ENCODE measurements around the gene AACS.

AACS gene

DNA sequence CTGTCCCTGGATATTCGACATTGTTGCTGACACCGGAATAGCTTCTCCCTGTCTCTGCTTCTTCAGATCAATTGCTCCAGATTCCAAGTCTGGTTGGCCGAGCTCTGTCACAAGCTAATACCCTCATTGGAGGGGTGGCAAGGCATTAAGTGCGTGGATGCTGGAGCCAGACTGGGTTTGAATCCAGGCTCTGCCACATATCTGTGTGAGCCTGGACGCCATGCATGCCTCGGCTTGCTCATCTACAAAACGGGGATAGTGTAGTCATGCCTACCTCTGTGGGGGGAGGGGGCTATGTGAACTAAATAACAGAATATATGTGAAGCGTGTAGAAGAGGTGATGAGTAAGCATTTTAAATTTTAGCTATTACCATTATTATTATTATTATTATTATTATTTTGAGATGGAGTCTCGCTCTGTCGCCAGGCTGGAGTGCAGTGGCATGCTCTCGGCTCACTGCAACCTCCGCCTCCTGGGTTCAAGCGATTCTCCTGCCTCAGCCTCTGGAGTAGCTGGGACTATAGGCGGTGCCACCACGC, 97.3 kb downstream of the AACS start:
- WGBS, 2 experiments: 90 to 94% methylated on average over 14 of the region's 15 CpGs

DNA sequence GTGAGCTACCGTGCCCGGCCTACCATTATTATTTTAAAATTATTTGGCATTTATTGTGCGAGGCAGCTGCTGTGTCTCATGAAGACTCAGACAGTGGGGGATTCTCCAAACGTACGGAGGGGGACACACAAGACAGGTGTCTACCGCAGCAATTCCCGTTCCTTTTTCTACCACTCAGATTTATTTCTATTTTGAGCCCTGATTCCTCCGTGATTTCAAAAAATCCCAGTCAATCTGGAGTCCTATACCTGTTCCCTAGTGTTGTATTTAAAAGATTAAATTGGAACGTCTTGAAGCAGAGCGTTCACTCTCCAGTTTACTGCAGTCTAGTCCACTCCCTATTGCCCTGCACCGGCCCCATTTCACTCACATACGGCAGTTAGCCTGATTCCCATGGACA, 97.9 kb downstream of the AACS start:
- H3K27me3 ChIP-seq (ENCODE audit: control insufficient read depth, insufficient read depth, low read length, poor library complexity, severe bottlenecking): no peaks in the 10 kb centered on the region
- no peak overlapping the region for H3K27ac ChIP-seq (ENCODE audit: insufficient read depth, low read depth, low read length, poor library complexity, severe bottlenecking)
- no peaks in the 10 kb centered on the region for H3K36me3 ChIP-seq (ENCODE audit: control insufficient read depth, insufficient read depth, low read length)
- 95 to 97% methylated on average over 12 of the region's 12 CpGs for WGBS, 2 experiments
- H3K4me3 ChIP-seq (ENCODE audit: insufficient read depth, low read depth, low read length): no peak overlapping the region
- no peaks in the 10 kb centered on the region for H3K9me3 ChIP-seq (ENCODE audit: control insufficient read depth, low read length)
- H3K4me1 ChIP-seq (ENCODE audit: control insufficient read depth, insufficient read depth, low read length): no peaks in the 10 kb centered on the region

More for the DNA sequence above, 97.3 kb downstream of the AACS start:
- no peak overlapping the region for H3K27ac ChIP-seq (ENCODE audit: insufficient read depth, low read depth, low read length, poor library complexity, severe bottlenecking)
- no peaks in the 10 kb centered on the region for H3K4me1 ChIP-seq (ENCODE audit: control insufficient read depth, insufficient read depth, low read length)
- H3K4me3 ChIP-seq (ENCODE audit: insufficient read depth, low read depth, low read length): no peak overlapping the region
- no peaks in the 10 kb centered on the region for H3K36me3 ChIP-seq (ENCODE audit: control insufficient read depth, insufficient read depth, low read length)
- no peaks in the 10 kb centered on the region for H3K9me3 ChIP-seq (ENCODE audit: control insufficient read depth, low read length)
- no peaks in the 10 kb centered on the region for H3K27me3 ChIP-seq (ENCODE audit: control insufficient read depth, insufficient read depth, low read length, poor library complexity, severe bottlenecking)

DNA sequence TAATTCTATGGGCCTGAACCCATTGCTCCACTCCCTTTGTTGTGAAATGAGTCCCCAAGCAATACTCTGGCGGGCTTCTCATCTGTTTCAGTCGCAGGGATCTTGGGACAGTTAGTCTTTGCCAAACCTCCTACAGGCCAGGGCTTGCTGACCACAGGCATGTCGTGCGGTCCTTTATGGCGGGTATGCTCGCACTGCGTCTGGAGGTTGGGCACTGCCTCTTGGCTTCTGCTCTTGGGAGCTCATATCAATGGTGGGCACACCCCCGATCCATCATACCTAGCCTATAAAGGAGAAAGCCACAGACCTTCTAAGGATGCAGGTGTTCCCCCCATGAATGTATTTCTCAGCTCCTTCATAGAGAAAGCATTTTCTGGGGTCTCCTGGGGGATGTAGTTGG, 99.3 kb downstream of the AACS start:
- H3K27me3 ChIP-seq (ENCODE audit: control insufficient read depth, insufficient read depth, low read length, poor library complexity, severe bottlenecking): no peaks in the 10 kb centered on the region
- H3K27ac ChIP-seq (ENCODE audit: insufficient read depth, low read depth, low read length, poor library complexity, severe bottlenecking): no peak overlapping the region
- H3K4me1 ChIP-seq (ENCODE audit: control insufficient read depth, insufficient read depth, low read length): no peaks in the 10 kb centered on the region
- no peak overlapping the region for H3K4me3 ChIP-seq (ENCODE audit: insufficient read depth, low read depth, low read length)
- H3K36me3 ChIP-seq (ENCODE audit: control insufficient read depth, insufficient read depth, low read length): no peaks in the 10 kb centered on the region
- WGBS, 2 experiments: 94 to 96% methylated on average over 8 of the region's 8 CpGs
- no peaks in the 10 kb centered on the region for H3K9me3 ChIP-seq (ENCODE audit: control insufficient read depth, low read length)

- Histone ChIP-seq H3K4me3 (ENCODE audit: insufficient read depth, low read depth, low read length) (no peak overlapping the region), H3K27ac (ENCODE audit: insufficient read depth, low read depth, low read length, poor library complexity, severe bottlenecking) (no peak overlapping the region), H3K4me1 (ENCODE audit: control insufficient read depth, insufficient read depth, low read length) (no peaks in the 10 kb centered on the region), H3K27me3 (ENCODE audit: control insufficient read depth, insufficient read depth, low read length, poor library complexity, severe bottlenecking) (no peaks in the 10 kb centered on the region), H3K9me3 (ENCODE audit: control insufficient read depth, low read length) (no peaks in the 10 kb centered on the region), H3K36me3 (ENCODE audit: control insufficient read depth, insufficient read depth, low read length) (no peaks in the 10 kb centered on the region)
- 94 to 95% methylated on average over 4 of the region's 4 CpGs for WGBS, 2 experiments
Observed at GRCh38 chr12:125166041-125166440, 100.8 kb downstream of the AACS start.

- Histone ChIP-seq H3K4me1 (ENCODE audit: control insufficient read depth, insufficient read depth, low read length) (no peaks in the 10 kb centered on the region), H3K36me3 (ENCODE audit: control insufficient read depth, insufficient read depth, low read length) (no peaks in the 10 kb centered on the region), H3K9me3 (ENCODE audit: control insufficient read depth, low read length) (no peaks in the 10 kb centered on the region), H3K27me3 (ENCODE audit: control insufficient read depth, insufficient read depth, low read length, poor library complexity, severe bottlenecking) (no peaks in the 10 kb centered on the region), H3K27ac (ENCODE audit: insufficient read depth, low read depth, low read length, poor library complexity, severe bottlenecking) (no peak overlapping the region), H3K4me3 (ENCODE audit: insufficient read depth, low read depth, low read length) (no peak overlapping the region)
- 91% methylated on average over 3 of the region's 3 CpGs for WGBS, 2 experiments
Observed at GRCh38 chr12:125167658-125168057, 102.4 kb downstream of the AACS start.

DNA sequence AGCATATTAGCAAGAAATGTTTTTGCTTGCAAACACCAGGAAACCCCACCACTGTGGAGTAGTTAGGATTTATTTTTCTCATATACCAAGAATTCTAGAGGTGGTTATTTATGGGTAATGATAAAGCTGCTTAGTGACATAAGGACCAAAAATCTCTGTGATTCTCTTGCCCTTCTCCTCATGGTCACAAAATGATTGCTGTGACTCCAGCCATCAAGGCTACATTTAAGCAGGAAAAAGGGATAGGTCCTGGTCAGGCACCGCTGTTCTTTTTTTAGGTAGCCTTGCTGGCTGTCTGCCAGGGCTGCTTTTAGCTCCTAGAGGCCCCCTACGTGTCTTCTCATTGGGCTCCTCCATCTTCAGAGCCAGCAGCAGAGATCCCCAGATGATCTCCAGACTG, 104.2 kb downstream of the AACS start:
- no peaks in the 10 kb centered on the region for H3K36me3 ChIP-seq (ENCODE audit: control insufficient read depth, insufficient read depth, low read length)
- H3K4me1 ChIP-seq (ENCODE audit: control insufficient read depth, insufficient read depth, low read length): no peaks in the 10 kb centered on the region
- WGBS, 2 experiments: 88 to 94% methylated on average over 2 of the region's 2 CpGs
- H3K9me3 ChIP-seq (ENCODE audit: control insufficient read depth, low read length): no peaks in the 10 kb centered on the region
- H3K4me3 ChIP-seq (ENCODE audit: insufficient read depth, low read depth, low read length): no peak overlapping the region
- H3K27me3 ChIP-seq (ENCODE audit: control insufficient read depth, insufficient read depth, low read length, poor library complexity, severe bottlenecking): no peaks in the 10 kb centered on the region
- no peak overlapping the region for H3K27ac ChIP-seq (ENCODE audit: insufficient read depth, low read depth, low read length, poor library complexity, severe bottlenecking)

DNA sequence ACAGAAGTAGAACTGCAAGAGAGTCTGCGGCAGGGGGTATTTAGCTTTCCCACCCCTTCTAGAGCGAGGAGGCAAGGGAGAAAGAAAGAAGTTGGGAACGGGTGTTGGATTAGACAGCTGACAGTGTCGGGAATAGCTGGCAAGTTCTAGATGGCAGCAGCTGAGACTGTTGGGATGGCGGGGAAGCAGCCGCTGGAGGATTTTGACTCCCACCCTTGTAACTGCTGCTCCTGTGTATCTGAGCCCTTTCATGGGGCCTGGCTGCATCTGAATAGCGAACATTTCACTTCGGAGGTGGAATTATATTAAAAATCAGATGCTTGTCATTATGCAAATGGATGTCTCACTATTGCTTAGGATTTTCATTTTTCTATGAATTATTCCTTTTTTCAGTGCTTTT, 104.6 kb downstream of the AACS start:
- Histone ChIP-seq H3K27me3 (ENCODE audit: control insufficient read depth, insufficient read depth, low read length, poor library complexity, severe bottlenecking) (no peaks in the 10 kb centered on the region), H3K4me3 (ENCODE audit: insufficient read depth, low read depth, low read length) (no peak overlapping the region), H3K4me1 (ENCODE audit: control insufficient read depth, insufficient read depth, low read length) (no peaks in the 10 kb centered on the region), H3K9me3 (ENCODE audit: control insufficient read depth, low read length) (no peaks in the 10 kb centered on the region), H3K27ac (ENCODE audit: insufficient read depth, low read depth, low read length, poor library complexity, severe bottlenecking) (no peak overlapping the region), H3K36me3 (ENCODE audit: control insufficient read depth, insufficient read depth, low read length) (no peaks in the 10 kb centered on the region)
- 92 to 93% methylated on average over 8 of the region's 8 CpGs for WGBS, 2 experiments

GRCh38 chr12:125171267-125171666, 106.0 kb downstream of the AACS start:
- no peaks in the 10 kb centered on the region for H3K9me3 ChIP-seq (ENCODE audit: control insufficient read depth, low read length)
- no peaks in the 10 kb centered on the region for H3K4me1 ChIP-seq (ENCODE audit: control insufficient read depth, insufficient read depth, low read length)
- H3K27ac ChIP-seq (ENCODE audit: insufficient read depth, low read depth, low read length, poor library complexity, severe bottlenecking): no peak overlapping the region
- H3K27me3 ChIP-seq (ENCODE audit: control insufficient read depth, insufficient read depth, low read length, poor library complexity, severe bottlenecking): no peaks in the 10 kb centered on the region
- H3K36me3 ChIP-seq (ENCODE audit: control insufficient read depth, insufficient read depth, low read length): no peaks in the 10 kb centered on the region
- WGBS, 2 experiments: 85 to 92% methylated on average over 2 to 3 of the region's 3 CpGs
- H3K4me3 ChIP-seq (ENCODE audit: insufficient read depth, low read depth, low read length): no peak overlapping the region

- Histone ChIP-seq H3K9me3 (ENCODE audit: control insufficient read depth, low read length) (no peaks in the 10 kb centered on the region), H3K4me3 (ENCODE audit: insufficient read depth, low read depth, low read length) (no peak overlapping the region), H3K4me1 (ENCODE audit: control insufficient read depth, insufficient read depth, low read length) (no peaks in the 10 kb centered on the region), H3K27ac (ENCODE audit: insufficient read depth, low read depth, low read length, poor library complexity, severe bottlenecking) (no peak overlapping the region), H3K36me3 (ENCODE audit: control insufficient read depth, insufficient read depth, low read length) (no peaks in the 10 kb centered on the region), H3K27me3 (ENCODE audit: control insufficient read depth, insufficient read depth, low read length, poor library complexity, severe bottlenecking) (no peaks in the 10 kb centered on the region)
- WGBS, 2 experiments: 92 to 93% methylated on average over 9 of the region's 9 CpGs
Observed at GRCh38 chr12:125172231-125172850, 107.1 kb downstream of the AACS start.

GRCh38 chr12:125175576-125175975, 110.3 kb downstream of the AACS start:
- Histone ChIP-seq H3K4me1 (ENCODE audit: control insufficient read depth, insufficient read depth, low read length) (no peaks in the 10 kb centered on the region), H3K27ac (ENCODE audit: insufficient read depth, low read depth, low read length, poor library complexity, severe bottlenecking) (no peak overlapping the region), H3K4me3 (ENCODE audit: insufficient read depth, low read depth, low read length) (no peak overlapping the region), H3K27me3 (ENCODE audit: control insufficient read depth, insufficient read depth, low read length, poor library complexity, severe bottlenecking) (no peaks in the 10 kb centered on the region), H3K36me3 (ENCODE audit: control insufficient read depth, insufficient read depth, low read length) (no peaks in the 10 kb centered on the region), H3K9me3 (ENCODE audit: control insufficient read depth, low read length) (no peaks in the 10 kb centered on the region)

GRCh38 chr12:125178222-125178621, 113.0 kb downstream of the AACS start:
- no peaks in the 10 kb centered on the region for H3K36me3 ChIP-seq (ENCODE audit: control insufficient read depth, insufficient read depth, low read length)
- H3K27ac ChIP-seq (ENCODE audit: insufficient read depth, low read depth, low read length, poor library complexity, severe bottlenecking): no peak overlapping the region
- H3K27me3 ChIP-seq (ENCODE audit: control insufficient read depth, insufficient read depth, low read length, poor library complexity, severe bottlenecking): no peaks in the 10 kb centered on the region
- H3K4me3 ChIP-seq (ENCODE audit: insufficient read depth, low read depth, low read length): no peak overlapping the region
- WGBS, 2 experiments: 89 to 95% methylated on average over 2 of the region's 2 CpGs
- no peaks in the 10 kb centered on the region for H3K9me3 ChIP-seq (ENCODE audit: control insufficient read depth, low read length)
- peaks cover 1% of the 10 kb centered on the region for H3K4me1 ChIP-seq (ENCODE audit: control insufficient read depth, insufficient read depth, low read length)

Data from ectodermal cell (in vitro differentiated cells).